Ascending aorta (tissue), 2 donors: Measurements from ENCODE around the gene TOX2. TPM values are rescaled to one million over a fixed set of nuclear protein-coding genes. Genes with fewer than 3 reads are reported as not detected.

Source experiments
- DNase-seq, 2 donors: peaks; one replicate each; pipeline ENCODE4 v3.0.0-alpha.2; 2019; ENCODE audit warnings: low spot score in 2 of 2
- H3K27ac ChIP-seq, 2 donors: fragments of 200-600 bp; sonication (generic); one replicate each; pipeline ENCODE4 v1.5.1; 2016 to 2017; ENCODE audit warnings: mild to moderate bottlenecking in 1 of 2
- H3K27me3 ChIP-seq: fragments of 200-600 bp; sonication (generic); one replicate; pipeline ENCODE4 v1.5.1; 2017
- H3K36me3 ChIP-seq, 2 donors: fragments of 200-600 bp; sonication (generic); one replicate each; pipeline ENCODE4 v1.5.1; 2016
- H3K4me1 ChIP-seq, 2 donors: fragments of 200-600 bp; sonication (generic); one replicate each; pipeline ENCODE4 v1.5.1; 2016 to 2017; ENCODE audit warnings: mild to moderate bottlenecking in 1 of 2
- H3K4me3 ChIP-seq, 2 donors: fragments of 200-600 bp; sonication (generic); one replicate each; pipeline ENCODE4 v1.5.1; 2016 to 2017; ENCODE audit warnings: mild to moderate bottlenecking in 1 of 2
- H3K9me3 ChIP-seq, 2 donors: fragments of 200-600 bp; sonication (generic); one replicate each; pipeline ENCODE4 v1.5.1; 2016
- CTCF ChIP-seq, 3 experiments: fragments of 200-600 bp in 2 of 3; fragments of 450-650 bp in 1 of 3; sonication (generic) in 2 of 3; IDR thresholded peaks; one replicate each; pipeline ENCODE4 v1.5.1; 2016 to 2019; ENCODE audit warnings: antibody characterized with exemption in 3 of 3, mild to moderate bottlenecking in 1 of 3, moderate library complexity in 1 of 3
- intact Hi-C: fragments of 100-400 bp; cut with DNase I; formaldehyde crosslinking; loops from one replicate; pipeline ENCODE4 v1.15.1; 2023
- total RNA-seq: library from RNA; depleted of rRNA; stranded (reverse); fragments of >200 nt; gene quantifications from one replicate; pipeline ENCODE4 v1.1.0, GENCODE V29; 2016

The TOX2 gene
- total RNA-seq, 1 donor from 2014 or later, result 47.0 TPM

- Histone ChIP-seq H3K27ac (no peak overlapping the region), H3K36me3 (no peaks in the 10 kb centered on the region), H3K9me3 (no peaks in the 10 kb centered on the region), H3K4me1 (no peaks in the 10 kb centered on the region), H3K27me3 (no peaks in the 10 kb centered on the region), H3K4me3 (no peak overlapping the region)
- intact Hi-C loops, result no loop called here
- no peak for TF ChIP-seq CTCF (IDR thresholded peaks at IDR 0.05)
- DNase-seq, result no peak
Measured at GRCh38 chr20:43926287-43927050, 11.8 kb downstream of the TOX2 start.

GRCh38 chr20:43931976-43932375 lies 17.3 kb downstream of the TOX2 start:
- Histone ChIP-seq H3K4me3 (no peak overlapping the region), H3K27me3 (no peaks in the 10 kb centered on the region), H3K27ac (no peak overlapping the region), H3K4me1 (peaks cover 2 to 8% of the 10 kb centered on the region in 2 donors), H3K9me3 (no peaks in the 10 kb centered on the region), H3K36me3 (no peaks in the 10 kb centered on the region)
- DNase-seq, result no peak
- TF ChIP-seq CTCF (IDR thresholded peaks at IDR 0.05), result no peak
- intact Hi-C loops, result no loop called here

GRCh38 chr20:43934833-43935232 lies 20.2 kb downstream of the TOX2 start:
- DNase-seq, result no peak
- no peaks in the 10 kb centered on the region for H3K27me3 ChIP-seq
- TF ChIP-seq CTCF (IDR thresholded peaks at IDR 0.05), result no peak
- H3K27ac ChIP-seq, result no peak overlapping the region
- no peaks in the 10 kb centered on the region for H3K36me3 ChIP-seq
- no peak overlapping the region for H3K4me3 ChIP-seq
- no peaks in the 10 kb centered on the region for H3K9me3 ChIP-seq
- peaks cover 14 to 22% of the 10 kb centered on the region in 2 donors for H3K4me1 ChIP-seq
- intact Hi-C loops, result loop anchor here (5.0 kb wide), 1 partner anchor 82 kb away; no protein-coding TSS in a partner anchor

DNA sequence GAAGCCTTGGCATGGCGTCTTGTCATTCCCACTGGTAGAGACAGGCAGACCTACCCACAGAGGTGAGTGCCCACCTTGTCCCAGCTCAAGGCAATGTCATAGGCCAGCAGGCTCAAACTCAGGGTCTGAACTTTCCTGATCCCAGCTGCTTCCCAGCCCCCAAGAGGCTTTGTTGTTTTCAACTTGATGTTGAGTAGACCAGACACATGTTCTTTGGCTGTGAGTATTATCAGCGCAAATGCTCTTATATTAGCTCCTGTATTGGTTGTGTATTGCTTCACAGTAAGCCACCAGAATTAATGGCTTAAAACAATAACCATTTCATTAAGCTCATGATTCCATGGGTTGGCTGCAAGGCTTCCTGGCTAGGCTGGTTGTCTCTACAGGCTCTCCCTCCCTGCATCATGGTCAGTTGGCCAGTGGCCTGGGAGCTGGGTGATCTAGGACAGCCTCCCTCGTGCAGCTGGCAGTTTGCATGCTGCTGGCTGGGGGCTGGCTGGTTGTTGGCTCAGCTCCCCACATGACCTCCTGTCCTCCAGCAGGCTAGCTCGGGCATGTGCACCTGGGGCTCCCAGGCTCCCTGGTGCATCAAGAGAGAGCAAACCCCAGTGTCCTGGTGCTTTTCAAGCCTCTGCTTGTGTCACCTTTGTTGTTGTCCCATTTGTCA lies 21.6 kb downstream of the TOX2 start:
- peaks cover 14 to 22% of the 10 kb centered on the region in 2 donors for H3K4me1 ChIP-seq
- H3K27me3 ChIP-seq, result no peaks in the 10 kb centered on the region
- H3K4me3 ChIP-seq, result no peak overlapping the region
- TF ChIP-seq CTCF (IDR thresholded peaks at IDR 0.05), result no peak
- no peaks in the 10 kb centered on the region for H3K36me3 ChIP-seq
- intact Hi-C loops, result loop anchor here (5.0 kb wide), 1 partner anchor 81 kb away; no protein-coding TSS in a partner anchor
- no peak overlapping the region for H3K27ac ChIP-seq
- no peak for DNase-seq
- H3K9me3 ChIP-seq, result no peaks in the 10 kb centered on the region

- H3K27me3 ChIP-seq, result no peaks in the 10 kb centered on the region
- no peak for TF ChIP-seq CTCF (IDR thresholded peaks at IDR 0.05)
- no peaks in the 10 kb centered on the region for H3K36me3 ChIP-seq
- H3K4me1 ChIP-seq, result peaks cover 14 to 22% of the 10 kb centered on the region in 2 donors
- H3K27ac ChIP-seq, result no peak overlapping the region
- DNase-seq, result no peak
- peak overlapping the region in 1 of 2 donors; percentile 14 for H3K4me3 ChIP-seq
- H3K9me3 ChIP-seq, result no peaks in the 10 kb centered on the region
- intact Hi-C loops, result loop anchor here (5.0 kb wide), 1 partner anchor 80 kb away; no protein-coding TSS in a partner anchor
Measured at GRCh38 chr20:43936805-43937204, 22.2 kb downstream of the TOX2 start.
